Measurements from ENCODE around the gene CARS2.
A peak's percentile ranks its signal among the peaks of the same experiment; 100 is the strongest.

The CARS2 gene

DNA sequence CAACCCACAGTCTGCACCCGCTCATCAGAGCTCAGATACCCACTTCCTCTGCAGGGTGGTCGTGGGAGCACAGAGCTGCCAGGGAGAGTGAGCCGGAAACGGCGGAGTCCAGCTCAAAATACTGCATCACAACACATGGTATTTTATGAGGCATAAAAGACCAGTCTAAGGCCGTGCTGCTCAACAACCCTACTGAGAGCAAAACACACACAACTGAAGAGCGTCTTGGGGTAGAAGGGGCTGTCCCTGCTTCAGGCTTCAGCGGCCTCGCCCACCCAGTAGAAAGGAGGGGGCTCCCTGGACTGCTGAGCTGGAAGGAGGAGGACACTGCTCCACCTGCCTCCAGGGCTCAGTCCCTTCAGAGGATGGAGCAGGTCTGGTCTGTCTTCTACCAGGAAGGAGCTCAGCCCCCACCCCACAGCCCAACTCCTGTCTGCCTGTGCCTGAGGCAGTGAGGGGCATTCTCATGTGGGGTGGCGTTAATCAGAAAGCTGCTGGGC, 53.6 kb downstream of the CARS2 start:
- no peak for DNase-seq (ENCODE audit: low read depth)

DNA sequence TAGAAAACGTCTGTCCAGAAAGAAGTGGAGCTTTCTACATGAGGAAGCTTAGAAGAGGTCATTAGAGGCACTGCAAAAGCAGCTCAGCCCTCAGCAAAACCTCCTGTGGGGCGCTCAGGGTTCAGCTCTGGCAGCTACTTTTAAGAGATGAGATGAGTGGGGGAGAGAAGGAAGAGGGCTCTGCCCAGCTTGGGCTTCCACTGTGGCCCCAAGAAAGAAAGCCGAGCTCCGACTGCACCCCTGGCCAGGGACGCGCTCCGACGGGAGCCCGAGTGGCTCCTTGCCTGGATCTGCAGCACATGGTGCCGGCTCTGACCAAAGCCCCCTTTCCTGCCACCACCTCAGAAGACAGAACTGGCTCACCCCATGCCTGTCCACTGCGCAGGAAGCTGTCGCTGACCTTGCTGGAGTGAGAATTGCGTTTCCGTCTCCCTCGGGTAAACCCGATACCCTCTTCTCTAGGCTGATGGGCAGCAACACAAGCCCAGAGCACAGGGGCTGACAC, 54.1 kb downstream of the CARS2 start:
- DNase-seq (ENCODE audit: low read depth) = no peak

DNA sequence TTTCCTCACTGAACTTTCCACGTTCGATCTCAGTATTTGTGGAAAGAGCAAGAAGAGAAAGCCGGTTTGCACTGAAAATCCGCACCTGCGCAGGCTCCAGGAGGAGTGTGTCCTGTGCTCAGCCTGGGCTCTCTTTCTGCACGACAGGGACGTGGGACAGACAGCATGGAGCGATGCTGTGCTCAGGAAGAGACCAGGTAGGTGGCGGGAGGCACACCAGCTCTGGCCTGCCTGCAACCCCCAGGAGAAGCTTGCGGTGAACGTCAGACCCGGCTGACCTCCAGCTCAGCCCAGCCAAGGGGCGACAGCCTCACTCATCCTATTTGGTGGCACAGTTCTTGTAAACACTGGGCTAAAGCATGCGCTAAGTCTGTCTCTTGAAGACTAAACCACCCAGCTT, 54.6 kb downstream of the CARS2 start:
- no peak for DNase-seq (ENCODE audit: low read depth)

DNA sequence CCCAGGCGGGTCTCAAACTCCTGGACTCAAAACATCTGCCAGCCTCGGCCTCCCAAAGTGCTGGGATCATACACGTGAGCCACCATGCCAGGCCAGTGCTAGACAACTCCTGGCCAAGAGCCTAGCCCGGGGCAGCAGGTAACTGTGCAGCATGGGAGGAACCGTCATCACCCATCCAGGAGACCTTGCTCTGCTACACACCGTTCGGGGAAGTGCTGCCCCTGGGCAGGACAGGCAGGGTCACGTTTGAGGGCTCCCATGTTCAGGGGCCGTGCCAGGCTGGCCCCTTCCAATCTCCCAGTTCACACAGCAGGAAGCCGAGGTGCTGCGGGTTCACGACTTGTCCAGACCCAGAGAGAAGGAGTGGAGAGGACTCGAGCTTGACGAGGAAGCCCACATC, 55.5 kb downstream of the CARS2 start:
- no peak for DNase-seq (ENCODE audit: low read depth)

DNA sequence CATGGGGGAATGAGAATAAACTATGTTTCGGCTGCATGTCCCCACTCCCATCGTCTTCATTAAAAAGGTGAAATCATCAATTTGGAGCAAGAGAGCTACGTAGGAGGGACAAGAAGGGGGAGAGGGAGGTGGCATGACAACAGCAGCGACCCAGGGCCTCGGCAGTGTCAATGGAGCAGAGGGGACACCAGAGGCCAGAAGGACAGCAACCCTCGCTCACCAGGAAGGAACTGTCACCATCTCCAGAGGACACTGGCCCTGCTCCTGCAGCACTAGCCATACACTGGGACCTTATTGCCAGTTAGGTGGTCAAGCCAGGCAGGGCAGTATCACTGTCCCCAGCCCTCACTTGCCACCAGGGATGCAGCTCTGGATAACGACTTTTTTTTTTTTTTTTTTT, 56.4 kb downstream of the CARS2 start:
- no peak for DNase-seq (ENCODE audit: low read depth)

DNA sequence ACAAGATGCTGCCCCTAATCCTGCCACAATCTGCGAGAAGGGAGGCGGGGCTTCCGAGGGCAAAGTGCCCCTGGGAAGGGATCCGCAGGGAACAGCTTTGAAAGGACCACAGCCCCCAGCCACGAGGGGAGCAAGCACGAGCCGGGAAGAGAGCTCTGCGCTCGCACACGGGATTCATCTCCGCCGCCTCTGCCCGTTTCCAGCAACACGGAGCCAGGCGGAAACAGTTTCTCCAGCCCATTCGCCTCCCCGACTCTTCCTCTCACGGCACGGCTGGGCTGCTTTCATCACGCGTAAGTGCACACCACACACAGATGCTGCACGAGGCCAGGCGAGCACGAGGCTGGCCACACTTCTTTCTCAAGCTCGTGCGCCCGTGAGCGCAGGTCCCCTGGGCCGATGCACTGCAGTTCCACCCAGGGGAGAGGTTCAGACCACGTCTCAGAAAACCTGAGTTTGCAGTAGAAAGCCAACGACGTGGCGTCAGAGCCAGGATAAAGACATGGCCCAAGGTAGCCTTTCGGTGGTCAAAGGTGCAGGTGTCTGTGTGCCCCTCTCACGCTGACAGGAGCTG, 57.0 kb downstream of the CARS2 start:
- DNase-seq (ENCODE audit: low read depth) = no peak

DNA sequence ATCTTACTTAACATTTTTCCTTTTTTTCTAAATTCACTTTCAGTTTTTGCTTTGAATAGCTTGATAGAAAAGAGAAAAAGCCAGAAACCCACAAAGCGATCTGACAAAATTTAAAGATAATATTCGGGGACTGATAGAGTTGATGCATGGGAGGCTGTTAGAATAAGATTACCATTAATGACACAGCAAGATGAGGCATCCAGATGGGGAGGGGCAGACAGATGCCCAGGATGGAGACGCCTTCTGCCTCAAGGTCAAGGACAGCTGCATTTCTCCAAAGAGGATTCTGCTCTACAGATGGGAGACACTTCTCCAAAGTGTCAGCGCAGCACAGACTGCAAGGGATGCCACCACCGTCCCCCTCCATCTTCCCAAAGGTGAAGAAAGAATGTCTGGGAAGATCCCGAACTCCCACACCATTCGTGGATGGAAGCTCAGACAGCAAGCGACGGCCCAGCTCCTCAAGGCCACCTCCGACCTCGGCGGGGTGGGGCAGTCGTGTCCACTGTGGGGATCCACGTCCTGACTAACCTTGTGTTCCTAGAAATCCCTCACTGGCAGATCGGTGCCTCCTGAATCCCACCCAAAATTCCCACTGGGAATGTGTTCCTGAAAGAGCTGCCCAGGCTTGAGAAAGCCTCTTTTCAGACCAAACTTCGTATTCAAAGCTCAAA, 57.6 kb downstream of the CARS2 start:
- DNase-seq (ENCODE audit: low read depth) = no peak

DNA sequence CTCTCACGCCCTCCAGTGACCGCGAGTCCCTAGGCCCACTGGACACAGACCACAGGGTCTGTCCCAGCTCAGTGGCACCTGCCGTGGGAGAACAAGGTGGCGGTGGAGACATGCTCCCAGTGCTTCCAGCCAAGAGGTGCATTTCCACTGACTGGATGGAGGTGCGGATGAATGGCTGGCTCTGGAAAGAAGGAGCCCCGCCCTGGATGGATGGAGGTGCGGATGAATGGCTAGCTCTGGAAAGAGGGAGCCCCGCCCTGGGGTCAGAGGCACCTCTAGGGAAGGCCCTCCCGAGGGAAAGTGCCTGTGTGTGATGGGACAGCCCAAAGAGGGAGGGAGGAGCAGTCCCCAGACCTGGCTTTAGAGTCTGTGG, 58.6 kb downstream of the CARS2 start:
- DNase-seq (ENCODE audit: low read depth) = no peak

DNA sequence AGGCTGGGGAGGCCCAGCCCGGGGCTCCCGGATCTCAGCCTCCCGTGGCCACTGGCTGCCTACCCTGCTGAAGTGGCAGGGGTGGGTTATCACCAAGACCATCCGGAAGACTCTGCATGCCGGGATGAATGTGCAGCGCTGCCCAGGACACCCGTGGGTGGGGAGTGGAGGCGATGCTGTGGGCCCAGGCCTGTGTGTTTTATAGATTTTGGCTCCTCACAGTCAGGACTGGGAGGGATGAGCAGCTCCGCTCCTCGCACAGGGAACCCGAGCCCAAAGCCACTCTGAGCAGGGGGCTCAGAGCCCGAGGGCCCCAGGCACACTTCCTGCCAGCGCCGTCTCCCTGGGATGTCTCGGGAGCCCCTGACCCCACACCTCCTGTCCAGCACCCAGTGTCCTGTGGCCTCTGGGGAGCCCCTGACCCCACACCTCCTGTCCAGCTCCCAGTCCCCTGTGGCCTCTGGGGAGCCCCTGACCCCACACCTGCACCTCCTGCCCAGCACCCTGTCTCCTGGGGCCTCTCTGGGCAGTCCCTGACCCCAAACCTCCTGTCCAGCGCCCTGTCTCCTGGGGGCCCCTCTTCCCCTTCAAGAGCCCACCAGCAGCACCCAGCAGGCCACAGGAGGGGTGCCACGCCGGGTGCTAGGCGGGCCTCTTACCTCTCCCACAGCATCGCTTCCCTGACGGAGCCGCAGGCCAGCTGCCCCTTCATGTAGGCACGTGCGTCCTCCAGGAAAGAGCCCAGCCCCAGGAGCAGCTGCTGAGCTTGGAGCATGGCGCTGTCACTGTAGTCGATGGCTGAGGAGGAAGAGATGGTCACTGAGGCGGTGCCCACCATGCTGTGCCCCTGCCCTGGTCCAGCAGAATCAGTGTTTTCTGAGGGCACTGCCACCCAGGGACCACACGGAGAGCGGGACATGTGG, 59.2 kb downstream of the CARS2 start:
- DNase-seq (ENCODE audit: low read depth) = no peak

DNA sequence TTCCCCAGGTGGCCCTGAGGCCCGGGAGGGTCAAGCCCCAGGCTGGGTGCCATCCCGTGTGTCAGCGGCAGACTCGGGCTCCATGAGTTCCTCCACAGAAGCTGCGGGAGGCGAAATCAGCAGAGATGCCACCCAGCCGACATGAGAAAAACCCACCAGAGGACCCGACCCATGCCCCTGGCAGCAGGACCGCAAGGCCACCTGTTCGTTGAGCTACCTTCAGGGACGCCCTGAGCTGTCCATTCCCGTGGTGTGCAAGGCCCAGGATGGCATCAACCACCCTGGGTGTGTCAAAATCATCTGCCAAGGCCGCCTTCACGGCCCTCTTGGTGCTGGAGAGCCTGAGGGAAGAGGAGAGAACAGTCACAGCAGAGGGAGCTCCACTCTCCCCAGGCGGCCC, 60.2 kb downstream of the CARS2 start:
- no peak for DNase-seq (ENCODE audit: low read depth)

DNA sequence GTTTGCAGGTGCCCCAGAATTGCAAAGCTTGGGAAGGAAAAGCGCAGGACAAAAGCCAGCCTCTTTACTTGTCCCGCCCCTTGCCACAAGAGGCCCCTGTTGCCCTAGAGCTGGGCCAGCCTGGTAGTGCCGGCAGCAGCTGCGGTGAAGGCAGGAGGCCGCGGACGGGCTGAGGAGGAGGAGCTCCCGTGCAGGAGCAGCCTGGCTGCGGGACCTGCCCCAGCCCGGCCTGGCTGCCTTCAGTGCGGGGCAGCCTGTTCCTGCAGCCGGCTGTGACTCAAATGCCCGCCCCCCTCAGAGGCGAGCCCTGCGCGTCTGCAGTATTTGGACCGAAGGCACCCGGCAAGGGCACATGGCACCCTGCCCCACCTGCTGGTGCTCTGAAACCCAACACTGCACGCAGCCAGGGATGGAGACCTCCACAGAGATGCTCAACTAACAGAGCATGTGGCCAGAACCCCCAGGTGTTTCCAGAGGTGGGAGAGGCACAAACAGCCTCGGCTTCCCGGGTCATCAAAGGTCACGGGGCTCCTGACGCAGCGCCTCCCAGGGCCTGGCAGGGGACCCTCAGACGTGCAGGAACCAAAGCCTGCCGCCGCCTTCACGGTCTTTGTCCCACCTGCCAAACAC, 60.9 kb downstream of the CARS2 start:
- peak; percentile 76 for DNase-seq (ENCODE audit: low read depth)

DNA sequence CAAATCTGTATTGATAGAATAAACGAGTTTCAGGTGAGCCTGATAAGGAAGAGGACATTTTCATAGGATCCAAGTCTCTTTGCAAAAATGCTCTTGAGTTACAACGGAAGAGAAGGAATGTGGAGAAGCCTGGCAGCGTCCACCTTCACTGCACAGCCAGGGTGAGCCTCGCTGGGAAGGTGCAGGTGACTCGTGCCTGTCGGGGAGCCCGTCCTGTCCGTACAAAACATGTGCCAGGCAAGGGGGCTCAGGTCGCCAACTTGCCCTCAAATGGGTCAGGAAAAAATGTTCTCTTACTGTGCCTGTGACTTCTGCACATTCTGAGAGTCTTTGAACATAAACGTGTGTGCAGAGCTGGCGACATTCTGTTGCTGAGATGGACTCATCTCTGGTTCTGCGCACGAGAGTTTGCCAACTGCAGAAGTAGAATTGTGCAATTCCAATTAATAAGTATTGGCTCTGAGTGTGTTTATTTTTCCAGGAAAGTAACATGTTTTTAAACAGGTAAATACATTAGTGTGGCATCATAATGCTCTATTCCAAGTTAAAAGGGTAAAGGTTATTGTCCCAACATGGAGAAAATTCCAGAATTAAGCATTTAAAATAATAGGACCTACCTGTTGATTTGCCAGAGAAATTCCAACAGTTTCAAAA, 62.0 kb downstream of the CARS2 start:
- no peak for DNase-seq (ENCODE audit: low read depth)

DNA sequence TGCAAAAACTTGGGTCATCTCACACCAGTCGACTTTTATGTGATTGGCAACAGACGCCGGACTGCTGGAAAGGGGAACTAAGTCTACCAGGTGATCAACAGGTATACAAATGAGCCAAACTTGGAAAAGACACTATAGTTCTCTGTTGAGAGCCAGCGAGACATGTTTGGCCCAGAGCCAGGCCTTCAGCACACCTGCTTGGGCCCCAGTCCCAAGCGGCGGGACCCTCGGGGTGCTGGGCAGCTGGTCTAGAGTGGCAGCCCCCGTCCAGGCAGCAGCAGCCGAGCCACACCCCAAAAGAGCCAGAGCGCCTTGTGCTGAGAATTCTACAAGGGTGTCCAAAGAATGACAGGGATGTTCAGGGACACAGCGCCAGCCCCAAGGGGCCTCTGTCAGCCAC, 62.6 kb downstream of the CARS2 start:
- DNase-seq (ENCODE audit: low read depth) = no peak

DNA sequence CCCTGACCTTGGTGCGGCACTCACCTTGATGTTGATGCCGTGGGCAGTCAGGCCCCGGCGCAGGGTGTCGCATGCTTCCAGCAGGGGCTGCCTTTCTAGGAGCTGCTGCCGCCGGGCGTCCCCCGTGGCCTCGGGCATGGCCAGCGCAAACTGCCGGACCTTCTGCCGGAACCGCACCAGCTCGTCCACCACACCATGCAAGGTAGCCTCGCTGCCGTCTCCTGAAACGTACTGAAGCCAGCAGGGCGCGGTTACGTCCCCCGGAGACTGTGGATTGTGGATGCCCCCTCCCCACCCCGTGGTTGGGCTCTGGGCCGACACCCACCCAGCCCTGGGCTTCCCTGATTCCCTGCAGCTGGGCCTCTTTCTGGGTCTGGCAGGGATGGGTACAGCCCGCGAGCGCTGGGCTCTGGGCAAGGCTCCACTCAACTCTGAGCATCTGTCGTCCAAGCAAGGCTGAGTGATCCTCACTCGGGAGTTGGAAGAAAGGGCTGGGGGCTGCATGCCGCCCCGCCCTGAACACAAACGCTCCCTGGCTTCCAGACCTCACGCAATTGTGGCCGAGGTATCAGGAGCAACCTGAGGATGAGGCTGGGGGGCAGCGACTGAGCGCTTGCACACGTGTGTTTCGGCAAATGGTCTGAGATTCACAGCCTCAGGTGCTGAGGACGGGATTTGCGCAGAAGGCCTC, 63.5 kb downstream of the CARS2 start:
- DNase-seq (ENCODE audit: low read depth) = no peak

DNA sequence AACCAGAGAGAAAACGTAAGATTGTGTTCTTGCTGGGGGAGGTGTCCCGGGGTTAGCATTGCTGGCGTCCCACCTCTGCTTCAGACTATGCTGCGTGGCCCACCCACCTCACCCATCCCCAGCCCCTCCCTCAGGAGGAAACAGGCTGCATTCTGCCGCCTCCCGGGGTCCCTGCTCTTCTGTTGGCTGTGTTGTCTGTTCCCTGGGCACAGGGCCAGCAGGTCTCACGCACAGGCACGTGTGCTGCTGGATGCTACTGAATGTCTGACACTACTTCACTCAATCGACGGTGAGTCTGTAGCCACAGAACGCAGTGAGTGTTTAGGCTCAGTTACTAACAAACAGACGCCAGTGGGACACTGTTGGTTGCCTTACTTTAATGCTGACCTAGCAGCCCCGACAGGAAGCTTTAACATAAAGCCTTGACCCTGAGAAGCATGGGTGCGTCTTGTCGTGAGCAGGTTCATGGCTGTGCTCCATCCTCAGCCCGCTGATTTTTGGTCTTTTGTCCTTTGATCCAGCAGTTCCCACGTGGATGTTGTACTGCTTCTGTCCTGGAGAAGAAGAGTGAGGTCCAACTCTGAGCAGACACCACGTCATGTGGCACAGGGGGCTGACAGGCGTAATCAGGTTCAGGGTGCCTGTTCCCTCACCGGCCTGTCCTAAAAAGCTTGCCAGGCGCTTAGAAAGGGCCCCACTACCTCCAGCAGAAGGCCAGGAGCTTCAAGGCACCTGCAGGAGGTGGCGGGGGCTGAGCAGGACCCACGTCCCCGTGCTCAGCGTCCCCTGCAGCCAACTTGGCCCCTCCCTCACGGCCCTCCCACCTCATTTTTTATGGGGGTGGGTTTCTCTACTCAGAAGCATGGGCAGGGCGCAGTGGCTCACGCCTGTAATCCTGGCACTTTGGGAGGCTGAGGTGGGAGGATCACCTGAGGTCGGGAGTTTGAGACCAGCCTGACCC, 64.6 kb downstream of the CARS2 start:
- peak; percentile 31 for DNase-seq (ENCODE audit: low read depth)

DNA sequence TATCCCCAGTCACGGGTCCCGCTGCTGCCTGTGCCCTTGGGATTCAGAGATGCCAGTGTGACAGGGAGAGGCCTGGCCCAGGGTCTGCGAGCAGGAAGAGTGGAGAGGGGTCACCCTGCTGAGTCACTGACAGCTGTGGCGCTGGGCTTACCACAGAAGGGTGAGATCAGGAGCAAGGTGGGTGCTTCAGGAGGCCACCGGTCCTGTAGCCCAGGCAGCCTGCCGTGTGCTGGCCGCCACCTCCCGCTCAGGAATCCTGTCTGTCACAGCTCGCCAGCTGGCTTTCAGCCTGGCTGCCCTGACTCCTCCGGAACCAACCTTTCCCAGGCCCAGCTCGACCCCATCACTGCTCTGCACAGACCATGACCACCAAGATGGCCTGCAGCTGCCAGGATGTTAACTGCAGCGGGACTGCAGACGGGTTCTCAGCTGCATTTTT, 65.3 kb downstream of the CARS2 start:
- DNase-seq (ENCODE audit: low read depth) = peak; percentile 30

DNA sequence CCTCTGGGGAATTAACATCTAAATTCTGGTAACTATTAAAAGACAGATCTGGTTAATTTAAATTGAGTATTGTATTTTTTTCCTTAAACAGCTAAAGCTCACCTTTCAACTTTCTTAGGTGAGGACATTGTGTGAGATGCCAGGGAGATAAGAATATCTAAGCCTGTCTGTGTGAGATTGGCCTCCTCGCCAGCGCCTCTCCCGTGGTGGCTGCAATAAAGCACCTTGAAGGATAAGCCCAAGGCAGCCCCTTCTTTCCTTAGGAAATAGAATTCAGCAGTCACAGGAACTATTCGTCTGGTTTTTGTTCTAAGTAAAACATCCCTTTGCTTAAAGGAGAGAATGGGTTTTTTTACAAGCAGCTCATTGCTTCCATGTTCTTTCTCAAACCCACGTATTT, 66.0 kb downstream of the CARS2 start:
- DNase-seq (ENCODE audit: low read depth) = no peak

DNA sequence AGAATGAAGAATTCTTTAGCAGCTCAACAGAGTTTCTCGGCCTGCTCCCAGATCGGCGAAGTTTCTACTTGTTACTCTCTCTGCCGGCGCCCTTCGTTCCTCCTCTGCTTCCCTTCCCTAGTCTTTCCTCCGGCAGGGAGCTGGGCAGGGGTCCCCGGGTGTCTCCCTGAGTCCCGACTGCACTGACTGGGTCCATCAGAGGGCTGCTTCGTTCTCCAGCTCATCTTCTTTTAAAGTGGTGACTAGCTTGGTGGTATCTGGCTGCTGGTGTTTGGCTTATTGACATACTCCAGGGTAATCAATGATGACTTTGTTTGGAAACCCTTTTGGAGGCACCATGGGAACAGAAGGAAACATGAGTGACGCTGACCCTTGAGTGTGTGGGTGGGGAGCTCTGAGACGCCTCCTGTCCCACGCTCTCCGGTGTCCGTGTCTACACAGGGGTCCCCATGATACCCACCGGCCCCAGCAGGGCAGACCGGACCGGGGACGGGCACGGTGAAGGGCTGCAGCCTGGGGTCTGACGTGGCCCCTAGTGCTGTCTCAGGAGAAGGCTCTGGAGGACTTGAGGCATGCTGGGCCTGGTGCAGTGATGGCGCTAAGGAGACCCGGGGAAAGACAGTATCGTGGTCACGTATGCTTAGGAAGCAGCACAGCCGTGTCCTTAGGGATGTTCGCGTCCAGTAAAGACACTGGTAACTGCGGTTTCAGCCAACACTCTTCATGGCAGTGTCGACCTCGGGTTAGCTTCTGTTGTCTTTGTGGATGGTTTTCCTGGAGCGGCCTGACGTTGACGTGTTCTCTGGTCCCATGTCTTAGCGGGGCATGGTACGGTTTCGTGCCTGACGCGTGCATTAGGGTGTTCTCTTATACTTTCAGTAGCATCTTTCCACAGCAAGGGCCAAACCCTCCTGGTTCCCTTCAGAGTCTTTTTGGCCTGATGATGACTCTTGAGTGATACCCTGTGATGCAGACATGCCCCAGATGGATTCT, 66.8 kb downstream of the CARS2 start:
- DNase-seq (ENCODE audit: low read depth) = no peak

DNA sequence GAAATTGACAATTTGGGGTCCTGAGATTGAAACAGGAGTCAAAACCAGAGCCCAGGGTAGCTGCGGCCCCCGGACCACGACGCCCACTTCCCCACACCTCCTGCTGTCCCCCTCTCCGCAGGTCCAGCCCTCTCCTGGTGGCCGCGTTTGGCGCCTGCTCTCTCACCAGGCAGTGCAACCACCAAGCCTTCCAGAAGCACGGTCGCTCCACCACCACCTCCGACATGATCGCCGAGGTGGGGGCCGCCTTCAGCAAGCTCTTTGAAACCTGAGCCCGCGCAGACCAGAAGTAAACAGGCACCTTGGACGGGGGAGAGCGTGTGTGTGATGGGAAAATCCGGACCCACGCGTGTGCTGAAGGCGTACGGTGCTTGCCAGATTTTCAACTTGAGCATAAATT, 67.7 kb downstream of the CARS2 start:
- DNase-seq (ENCODE audit: low read depth) = no peak

All from iris pigment epithelial cell (primary cell).